Trophoblast cell (in vitro differentiated cells and primary cell): Measurements from ENCODE around the gene UST.

Source experiments
- DNase-seq, 2 donors: peaks; one replicate each; pipeline ENCODE4 v3.0.0-alpha.2; 2016
- H2AFZ ChIP-seq: 2 replicates; pipeline ENCODE4 v1.6.1; 2013; ENCODE audit warnings: low read length, moderate library complexity, mild to moderate bottlenecking; ENCODE audit not compliant: insufficient read depth, poor library complexity
- H2AK5ac ChIP-seq: 2 replicates; pipeline ENCODE4 v1.6.1; 2013; ENCODE audit warnings: mild to moderate bottlenecking, low read length
- H2BK120ac ChIP-seq: 2 replicates; pipeline ENCODE4 v1.6.1; 2013; ENCODE audit warnings: low read length, mild to moderate bottlenecking, moderate library complexity; ENCODE audit not compliant: insufficient read depth, poor library complexity
- H2BK12ac ChIP-seq: 2 replicates; pipeline ENCODE4 v1.6.1; 2013; ENCODE audit warnings: mild to moderate bottlenecking, low read length, moderate library complexity
- H2BK5ac ChIP-seq: 2 replicates; pipeline ENCODE4 v1.6.1; 2013; ENCODE audit warnings: low read length, low read depth, moderate library complexity, mild to moderate bottlenecking; ENCODE audit not compliant: poor library complexity
- H3K14ac ChIP-seq: 2 replicates; pipeline ENCODE4 v1.6.1; 2013; ENCODE audit warnings: mild to moderate bottlenecking, low read length
- H3K18ac ChIP-seq: 2 replicates; pipeline ENCODE4 v1.6.1; 2013; ENCODE audit warnings: mild to moderate bottlenecking, low read length
- H3K23ac ChIP-seq: 2 replicates; pipeline ENCODE4 v1.6.1; 2013; ENCODE audit warnings: low read length
- H3K27ac ChIP-seq: 2 replicates; pipeline ENCODE4 v1.5.1; 2013; ENCODE audit warnings: low read depth, mild to moderate bottlenecking, inconsistent platforms, low read length, moderate library complexity
- H3K27me3 ChIP-seq: 2 replicates; pipeline ENCODE4 v1.6.1; 2013; ENCODE audit warnings: inconsistent platforms, mild to moderate bottlenecking, low read length, moderate library complexity; ENCODE audit not compliant: insufficient read depth
- H3K36me3 ChIP-seq, 2 experiments: 1 replicate in 1 of 2; 2 replicates in 1 of 2; pipeline ENCODE4 v1.6.1; 2013; ENCODE audit warnings: low read length in 2 of 2, mild to moderate bottlenecking in 2 of 2, moderate library complexity in 1 of 2; ENCODE audit not compliant: insufficient read depth in 2 of 2, control insufficient read depth in 1 of 2
- H3K4ac ChIP-seq: 2 replicates; pipeline ENCODE4 v1.6.1; 2013; ENCODE audit warnings: low read depth, mild to moderate bottlenecking, low read length, moderate library complexity
- H3K4me1 ChIP-seq, 2 experiments: 1 replicate in 1 of 2; 2 replicates in 1 of 2; pipeline ENCODE4 v1.6.1; 2013; ENCODE audit warnings: low read length in 2 of 2, mild to moderate bottlenecking in 2 of 2, moderate library complexity in 1 of 2; ENCODE audit not compliant: insufficient read depth in 2 of 2, control insufficient read depth in 1 of 2
- H3K4me2 ChIP-seq: 2 replicates; pipeline ENCODE4 v1.6.1; 2013; ENCODE audit warnings: inconsistent platforms, mild to moderate bottlenecking, low read length, moderate library complexity
- H3K4me3 ChIP-seq: 2 replicates; pipeline ENCODE4 v1.5.1; 2013; ENCODE audit warnings: mild to moderate bottlenecking, low read depth, low read length, inconsistent platforms
- H3K79me1 ChIP-seq: one replicate; pipeline ENCODE4 v1.6.1; 2013; ENCODE audit warnings: low read length
- H3K79me2 ChIP-seq: 2 replicates; pipeline ENCODE4 v1.6.1; 2013; ENCODE audit warnings: low read length, mild to moderate bottlenecking; ENCODE audit not compliant: control insufficient read depth, insufficient read depth, poor library complexity
- H3K9ac ChIP-seq: 2 replicates; pipeline ENCODE4 v1.6.1; 2013; ENCODE audit warnings: mild to moderate bottlenecking, low read length
- H3K9me3 ChIP-seq: 2 replicates; pipeline ENCODE4 v1.6.1; 2013; ENCODE audit warnings: low read depth, mild to moderate bottlenecking, control low read depth, inconsistent platforms, low read length; ENCODE audit not compliant: insufficient read depth
- H4K12ac ChIP-seq: 2 replicates; pipeline ENCODE4 v1.6.1; 2013; ENCODE audit warnings: low read depth, mild to moderate bottlenecking, low read length, moderate library complexity
- H4K8ac ChIP-seq: 2 replicates; pipeline ENCODE4 v1.6.1; 2013; ENCODE audit warnings: low read depth, mild to moderate bottlenecking, low read length, moderate library complexity
- H4K91ac ChIP-seq: one replicate; pipeline ENCODE4 v1.6.1; 2013; ENCODE audit warnings: low read depth, mild to moderate bottlenecking, low read length, moderate library complexity
- WGBS: extraction: QIAGEN DNeasy Blood & Tissue Kit; methylation state at CpG from one replicate; pipeline ENCODE4 v1.1.7; 2013; ENCODE audit warnings: missing lambda C conversion rate; ENCODE audit not compliant: insufficient read length, insufficient coverage; ENCODE audit errors: extremely low coverage; 5-methylcytosine and 5-hydroxymethylcytosine counted together

UST gene

DNA sequence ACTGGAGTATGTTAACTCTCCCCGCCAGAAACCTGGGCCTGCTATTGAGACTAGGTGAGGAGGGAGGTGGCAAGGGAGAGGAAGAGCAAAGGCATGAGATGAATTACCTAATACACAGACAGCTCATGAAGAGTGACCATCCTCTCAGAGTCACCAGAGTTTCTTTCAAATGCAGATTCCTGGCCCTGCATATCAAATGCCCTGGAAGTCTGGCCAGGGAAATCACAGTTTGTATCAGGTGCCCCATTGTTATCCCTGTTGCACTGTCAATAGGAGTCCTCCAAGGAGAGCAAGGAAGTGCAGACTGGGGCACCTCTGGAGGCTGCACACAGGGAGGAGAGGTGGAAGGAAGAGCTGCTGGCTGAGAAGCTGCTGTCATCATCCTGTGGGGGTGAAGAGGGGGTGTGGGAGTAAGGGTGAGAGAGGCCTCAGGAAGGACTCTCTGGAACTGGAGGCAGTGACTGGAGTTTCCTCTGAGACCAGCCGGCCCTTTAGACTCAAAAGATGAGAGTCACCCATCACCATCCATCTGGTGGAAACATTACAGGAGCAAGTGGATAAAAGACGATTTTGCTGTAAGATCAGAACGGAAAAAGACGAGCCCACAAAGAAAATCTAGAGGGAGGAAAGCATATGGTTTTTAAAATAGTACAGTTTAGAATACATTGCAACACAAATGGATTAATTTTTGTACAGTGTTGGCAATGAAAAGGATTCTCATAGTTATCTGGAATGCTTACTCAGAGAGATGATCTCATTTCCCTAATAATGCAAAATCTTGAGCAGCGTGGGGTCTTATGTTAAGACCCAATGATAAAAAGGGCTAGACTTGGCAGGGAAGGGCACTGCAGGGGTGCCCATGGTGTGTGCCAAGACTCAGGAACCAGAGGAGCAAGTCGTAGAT, 268.1 kb downstream of the UST start:
- Histone ChIP-seq H3K9ac (no peak overlapping the region), H3K4me3 (no peak overlapping the region), H3K4me1 (peaks cover 0 to 4% of the 10 kb centered on the region in 2 experiments), H3K27ac (no peak overlapping the region), H3K36me3 (no peaks in the 10 kb centered on the region), H3K23ac (no peak overlapping the region), H3K14ac (no peak overlapping the region), H3K9me3 (no peaks in the 10 kb centered on the region), H2AK5ac (no peak overlapping the region), H3K79me1 (peaks cover 2% of the 10 kb centered on the region), H4K8ac (no peak overlapping the region), H3K4me2 (no peak overlapping the region), H4K91ac (no peak overlapping the region), H2BK5ac (no peak overlapping the region), H4K12ac (no peak overlapping the region), H2AFZ (no peak overlapping the region), H3K18ac (no peak overlapping the region), H3K79me2 (no peaks in the 10 kb centered on the region), H2BK120ac (no peak overlapping the region), H3K27me3 (no peaks in the 10 kb centered on the region), H2BK12ac (no peak overlapping the region), H3K4ac (no peak overlapping the region)
- WGBS = no CpG with 5 or more reads among the region's 7 CpGs
- no peak for DNase-seq

DNA sequence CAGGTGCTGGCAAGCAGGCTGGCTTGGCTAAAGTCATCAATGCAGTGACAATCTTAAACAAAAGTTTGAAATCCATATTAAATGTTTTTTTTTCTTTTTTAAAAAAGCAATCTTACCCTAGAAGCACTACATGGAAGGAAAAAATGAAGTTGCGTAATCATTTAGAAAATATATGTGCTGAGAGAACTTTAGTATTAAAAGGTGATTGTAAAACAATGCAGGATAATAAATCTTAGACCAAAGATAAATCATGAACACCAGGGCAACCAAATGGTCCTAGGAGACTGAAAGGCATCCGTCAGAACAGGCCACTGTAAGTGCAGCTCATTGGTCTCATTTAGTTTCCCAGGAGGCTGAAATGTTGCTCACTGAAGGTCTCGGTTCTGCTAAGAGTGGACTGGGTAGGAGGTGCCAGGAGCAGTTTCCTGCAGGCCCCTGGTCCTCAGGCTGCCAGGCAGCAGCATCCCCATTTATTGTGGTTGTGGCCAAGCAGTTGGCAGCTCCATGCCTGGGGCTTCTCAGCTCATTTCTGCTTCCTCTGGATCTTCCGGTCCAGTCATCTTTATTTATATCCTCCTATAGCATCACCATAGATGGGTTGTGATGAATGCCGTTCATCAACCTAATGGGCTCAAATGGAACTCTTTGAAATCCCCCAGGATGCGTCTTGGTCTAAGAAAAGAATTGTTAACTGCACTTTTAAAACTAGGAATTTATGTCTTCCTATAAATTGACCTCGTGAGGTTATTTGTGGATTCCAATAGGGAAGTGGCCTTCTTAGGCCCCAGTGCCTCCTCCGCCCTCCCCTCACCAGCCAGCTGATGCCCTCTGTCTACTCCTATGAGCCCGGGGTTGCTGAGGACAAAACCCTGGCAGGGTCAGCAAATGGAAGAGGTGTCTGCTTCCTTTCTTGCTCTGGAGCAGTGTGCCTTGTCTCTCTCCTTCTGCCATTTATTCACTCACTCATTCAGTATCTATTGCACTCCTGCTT, 269.0 kb downstream of the UST start:
- no peaks in the 10 kb centered on the region for H3K9me3 ChIP-seq
- no peak overlapping the region for H3K27ac ChIP-seq
- H3K27me3 ChIP-seq = no peaks in the 10 kb centered on the region
- H2AK5ac ChIP-seq = no peak overlapping the region
- no peak overlapping the region for H4K8ac ChIP-seq
- no peak overlapping the region for H4K12ac ChIP-seq
- no peaks in the 10 kb centered on the region for H3K36me3 ChIP-seq
- no peak overlapping the region for H2BK120ac ChIP-seq
- no peak overlapping the region for H3K4me3 ChIP-seq
- H2BK5ac ChIP-seq = no peak overlapping the region
- no peak overlapping the region for H3K9ac ChIP-seq
- H2AFZ ChIP-seq = no peak overlapping the region
- H3K18ac ChIP-seq = no peak overlapping the region
- H3K14ac ChIP-seq = no peak overlapping the region
- H3K23ac ChIP-seq = no peak overlapping the region
- no CpG with 5 or more reads among the region's 9 CpGs for WGBS
- H3K4me1 ChIP-seq = peaks cover 0 to 4% of the 10 kb centered on the region in 2 experiments
- H3K79me1 ChIP-seq = peaks cover 2% of the 10 kb centered on the region
- no peak overlapping the region for H2BK12ac ChIP-seq
- H3K79me2 ChIP-seq = no peaks in the 10 kb centered on the region
- DNase-seq = no peak
- no peak overlapping the region for H3K4ac ChIP-seq
- H3K4me2 ChIP-seq = no peak overlapping the region
- no peak overlapping the region for H4K91ac ChIP-seq

DNA sequence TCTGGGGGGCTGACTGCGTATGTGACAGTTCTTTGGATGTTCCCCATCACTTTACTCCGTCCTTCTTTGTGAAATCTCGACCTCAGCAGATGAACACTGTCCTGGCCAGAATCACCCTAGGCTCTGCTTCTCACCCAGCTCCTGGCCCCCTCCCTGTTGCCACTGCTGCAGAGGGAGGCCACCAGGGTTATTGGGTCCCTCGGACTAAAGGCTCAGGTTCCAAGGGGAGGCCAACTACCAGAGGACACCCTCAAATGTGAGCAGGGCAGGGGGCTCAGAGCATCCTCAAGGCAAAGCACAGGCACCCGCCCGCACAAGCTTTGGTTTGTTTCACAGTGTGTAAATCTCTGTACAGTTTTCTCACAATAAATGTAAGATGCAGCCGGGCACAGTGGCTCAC, 269.9 kb downstream of the UST start:
- no peak for DNase-seq
- Histone ChIP-seq H3K9ac (no peak overlapping the region), H3K4ac (no peak overlapping the region)

DNA sequence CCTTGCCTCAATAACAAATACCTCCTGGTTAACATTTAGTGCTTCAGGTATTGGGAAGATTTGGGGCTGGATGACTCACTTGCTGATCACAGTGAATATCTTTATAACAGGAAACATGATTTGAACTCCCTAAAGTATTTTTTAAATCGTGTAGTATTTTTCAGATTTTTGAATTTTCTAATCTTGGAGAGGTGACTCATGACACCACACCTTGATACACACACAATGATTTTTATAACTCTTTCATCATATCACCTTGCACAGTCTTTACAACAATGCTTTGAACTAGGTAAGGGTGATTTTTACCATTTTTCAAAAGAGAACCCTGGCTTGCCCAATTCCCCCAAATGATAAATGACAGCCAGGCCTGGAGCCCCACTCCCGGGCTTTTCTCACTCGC, 273.5 kb downstream of the UST start:
- H3K4me3 ChIP-seq = no peak overlapping the region
- no peak overlapping the region for H3K4me2 ChIP-seq
- no peak overlapping the region for H2AK5ac ChIP-seq
- H3K4me1 ChIP-seq = no peaks in the 10 kb centered on the region
- no peak overlapping the region for H3K23ac ChIP-seq
- H3K27me3 ChIP-seq = no peaks in the 10 kb centered on the region
- H3K14ac ChIP-seq = no peak overlapping the region
- no CpG with 5 or more reads among the region's 3 CpGs for WGBS
- no peak overlapping the region for H2BK120ac ChIP-seq
- H3K79me2 ChIP-seq = no peaks in the 10 kb centered on the region
- H3K18ac ChIP-seq = no peak overlapping the region
- DNase-seq = no peak
- no peak overlapping the region for H4K91ac ChIP-seq
- H3K9ac ChIP-seq = no peak overlapping the region
- H4K12ac ChIP-seq = no peak overlapping the region
- H3K27ac ChIP-seq = no peak overlapping the region
- H2AFZ ChIP-seq = no peak overlapping the region
- no peak overlapping the region for H3K4ac ChIP-seq
- H2BK12ac ChIP-seq = no peak overlapping the region
- H3K9me3 ChIP-seq = no peaks in the 10 kb centered on the region
- no peak overlapping the region for H4K8ac ChIP-seq
- H3K79me1 ChIP-seq = no peaks in the 10 kb centered on the region
- H3K36me3 ChIP-seq = no peaks in the 10 kb centered on the region
- no peak overlapping the region for H2BK5ac ChIP-seq

More for the DNA sequence above, 269.9 kb downstream of the UST start:
- Histone ChIP-seq H3K27ac (no peak overlapping the region), H2AK5ac (no peak overlapping the region), H3K14ac (no peak overlapping the region), H2AFZ (no peak overlapping the region), H3K4me2 (no peak overlapping the region), H2BK120ac (no peak overlapping the region), H3K18ac (no peak overlapping the region), H3K9me3 (no peaks in the 10 kb centered on the region), H3K36me3 (no peaks in the 10 kb centered on the region), H3K4me1 (peaks cover 0 to 4% of the 10 kb centered on the region in 2 experiments), H4K91ac (no peak overlapping the region), H2BK5ac (no peak overlapping the region), H2BK12ac (no peak overlapping the region), H3K23ac (no peak overlapping the region), H4K8ac (no peak overlapping the region), H4K12ac (no peak overlapping the region), H3K27me3 (no peaks in the 10 kb centered on the region), H3K79me2 (no peaks in the 10 kb centered on the region), H3K79me1 (no peaks in the 10 kb centered on the region), H3K4me3 (no peak overlapping the region)
- no CpG with 5 or more reads among the region's 7 CpGs for WGBS
